ENCODE measurements around the gene SETBP1.
A peak's percentile ranks its signal among the peaks of the same experiment; 100 is the strongest.

Gene SETBP1

GRCh38 chr18:44777457-44778192 is 96.9 kb downstream of the SETBP1 start:
- Mint-ChIP-seq H3K9me3 (no peaks in the 10 kb centered on the region), H3K4me3 (no peak overlapping the region), H3K27ac (peak overlapping the region; percentile 75), H3K4me1 (peaks cover 87% of the 10 kb centered on the region), H3K27me3 (ENCODE audit: low read depth, poor library complexity) (no peaks in the 10 kb centered on the region), H3K36me3 (ENCODE audit: low read depth) (peaks cover 5% of the 10 kb centered on the region)
- TF ChIP-seq CTCF (IDR thresholded peaks at IDR 0.05): no peak
- DNase-seq: no peak

- no peaks in the 10 kb centered on the region for H3K27me3 Mint-ChIP-seq (ENCODE audit: low read depth, poor library complexity)
- DNase-seq: peak; percentile 33
These were observed 98.1 kb downstream of the SETBP1 start for GRCh38 chr18:44778788-44779187.

GRCh38 chr18:44779753-44780292 is 99.1 kb downstream of the SETBP1 start:
- Mint-ChIP-seq H3K27me3 (ENCODE audit: low read depth, poor library complexity) (no peaks in the 10 kb centered on the region), H3K4me1 (peaks cover 77% of the 10 kb centered on the region), H3K36me3 (ENCODE audit: low read depth) (peaks cover 4% of the 10 kb centered on the region), H3K4me3 (peak overlapping the region; percentile 26), H3K27ac (peak overlapping the region; percentile 75), H3K9me3 (no peaks in the 10 kb centered on the region)
- DNase-seq: no peak
- TF ChIP-seq CTCF (IDR thresholded peaks at IDR 0.05): no peak

More at GRCh38 chr18:44778788-44779187, 98.1 kb downstream of the SETBP1 start:
- Mint-ChIP-seq H3K9me3 (no peaks in the 10 kb centered on the region), H3K36me3 (ENCODE audit: low read depth) (peaks cover 10% of the 10 kb centered on the region), H3K4me3 (peak overlapping the region; percentile 4), H3K27ac (peak overlapping the region; percentile 75), H3K4me1 (peaks cover 77% of the 10 kb centered on the region)
- TF ChIP-seq CTCF (IDR thresholded peaks at IDR 0.05): no peak

- Mint-ChIP-seq H3K27ac (peak overlapping the region; percentile 3), H3K27me3 (ENCODE audit: low read depth, poor library complexity) (no peaks in the 10 kb centered on the region), H3K4me1 (peaks cover 82% of the 10 kb centered on the region), H3K4me3 (no peak overlapping the region), H3K9me3 (no peaks in the 10 kb centered on the region), H3K36me3 (ENCODE audit: low read depth) (peaks cover 4% of the 10 kb centered on the region)
- no peak for TF ChIP-seq CTCF (IDR thresholded peaks at IDR 0.05)
- no peak for DNase-seq
These were observed 101.2 kb downstream of the SETBP1 start for GRCh38 chr18:44781886-44782285.

GRCh38 chr18:44782617-44783016 is 101.9 kb downstream of the SETBP1 start:
- Mint-ChIP-seq H3K27me3 (ENCODE audit: low read depth, poor library complexity) (no peaks in the 10 kb centered on the region), H3K27ac (no peak overlapping the region), H3K4me1 (peaks cover 84% of the 10 kb centered on the region), H3K36me3 (ENCODE audit: low read depth) (peaks cover 4% of the 10 kb centered on the region), H3K9me3 (no peaks in the 10 kb centered on the region), H3K4me3 (no peak overlapping the region)
- DNase-seq: no peak
- no peak for TF ChIP-seq CTCF (IDR thresholded peaks at IDR 0.05)

GRCh38 chr18:44783371-44783770 is 102.7 kb downstream of the SETBP1 start:
- no peak for DNase-seq
- H3K9me3 Mint-ChIP-seq: no peaks in the 10 kb centered on the region
- no peak for TF ChIP-seq CTCF (IDR thresholded peaks at IDR 0.05)
- H3K4me1 Mint-ChIP-seq: peaks cover 84% of the 10 kb centered on the region
- no peak overlapping the region for H3K4me3 Mint-ChIP-seq
- H3K27ac Mint-ChIP-seq: no peak overlapping the region
- H3K36me3 Mint-ChIP-seq (ENCODE audit: low read depth): peaks cover 4% of the 10 kb centered on the region
- no peaks in the 10 kb centered on the region for H3K27me3 Mint-ChIP-seq (ENCODE audit: low read depth, poor library complexity)

Data from nephron progenitor cell (in vitro differentiated cells).